VCaP (cell line): ENCODE results near the gene RGS9.
A peak's percentile ranks its signal among the peaks of the same experiment; 100 is the strongest.

Source experiments
- H3K27ac ChIP-seq: fragments of 450-650 bp; 2 replicates; pipeline ENCODE4 v1.5.1; 2017
- CTCF ChIP-seq: fragments of 450-650 bp; conservative IDR thresholded peaks from 2 replicates; pipeline ENCODE4 v1.5.1; 2017; ENCODE audit warnings: mild to moderate bottlenecking, moderate library complexity

RGS9 gene

GRCh38 chr17:65117384-65118035 lies 19.7 kb upstream of the RGS9 start:
- TF ChIP-seq CTCF: no peak
- no peak overlapping the region for H3K27ac ChIP-seq

- TF ChIP-seq CTCF: no peak
- H3K27ac ChIP-seq: no peak overlapping the region
These were observed 15.8 kb upstream of the RGS9 start for GRCh38 chr17:65121368-65121767.

- peak overlapping the region; percentile 71 for H3K27ac ChIP-seq
- no peak for TF ChIP-seq CTCF
These were observed 15.0 kb upstream of the RGS9 start for GRCh38 chr17:65121916-65122806.

- H3K27ac ChIP-seq: peak overlapping the region; percentile 71
- no peak for TF ChIP-seq CTCF
These were observed 14.1 kb upstream of the RGS9 start for GRCh38 chr17:65122836-65123756.

- H3K27ac ChIP-seq: peak overlapping the region; percentile 71
- no peak for TF ChIP-seq CTCF
These were observed 13.2 kb upstream of the RGS9 start for GRCh38 chr17:65123757-65124675.

- TF ChIP-seq CTCF: no peak
- no peak overlapping the region for H3K27ac ChIP-seq
These were observed 6.3 kb upstream of the RGS9 start for GRCh38 chr17:65130832-65131231.
